Measurements from ENCODE around the gene WDFY1.

Gene WDFY1

DNA sequence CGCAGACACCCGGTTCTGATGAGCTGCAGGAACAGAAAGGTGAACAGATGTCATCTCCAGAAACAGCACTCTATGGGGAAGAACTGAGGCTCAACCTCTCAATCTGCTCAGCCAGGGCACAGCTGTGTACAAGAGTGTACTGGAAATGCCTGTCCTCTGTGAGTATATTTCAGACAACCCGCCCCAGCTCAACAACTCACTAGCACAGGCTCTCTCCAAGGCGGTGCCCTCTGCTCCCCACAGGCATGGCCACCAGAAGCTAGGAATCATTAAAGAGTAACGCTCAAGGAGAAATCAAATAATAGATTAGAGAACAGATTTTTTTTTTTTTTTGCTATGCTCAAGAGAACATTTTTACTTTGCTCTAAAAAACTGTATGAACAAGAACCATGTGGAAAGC is 43.8 kb downstream of the WDFY1 start:
- no peak for DNase-seq (ENCODE audit: low spot score)
- TF ChIP-seq, protein P1, sequence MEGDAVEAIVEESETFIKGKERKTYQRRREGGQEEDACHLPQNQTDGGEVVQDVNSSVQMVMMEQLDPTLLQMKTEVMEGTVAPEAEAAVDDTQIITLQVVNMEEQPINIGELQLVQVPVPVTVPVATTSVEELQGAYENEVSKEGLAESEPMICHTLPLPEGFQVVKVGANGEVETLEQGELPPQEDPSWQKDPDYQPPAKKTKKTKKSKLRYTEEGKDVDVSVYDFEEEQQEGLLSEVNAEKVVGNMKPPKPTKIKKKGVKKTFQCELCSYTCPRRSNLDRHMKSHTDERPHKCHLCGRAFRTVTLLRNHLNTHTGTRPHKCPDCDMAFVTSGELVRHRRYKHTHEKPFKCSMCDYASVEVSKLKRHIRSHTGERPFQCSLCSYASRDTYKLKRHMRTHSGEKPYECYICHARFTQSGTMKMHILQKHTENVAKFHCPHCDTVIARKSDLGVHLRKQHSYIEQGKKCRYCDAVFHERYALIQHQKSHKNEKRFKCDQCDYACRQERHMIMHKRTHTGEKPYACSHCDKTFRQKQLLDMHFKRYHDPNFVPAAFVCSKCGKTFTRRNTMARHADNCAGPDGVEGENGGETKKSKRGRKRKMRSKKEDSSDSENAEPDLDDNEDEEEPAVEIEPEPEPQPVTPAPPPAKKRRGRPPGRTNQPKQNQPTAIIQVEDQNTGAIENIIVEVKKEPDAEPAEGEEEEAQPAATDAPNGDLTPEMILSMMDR (IDR thresholded peaks at IDR 0.05; ENCODE audit: extremely low read depth, insufficient read depth, missing control alignments): no peak
- in situ Hi-C loops (cut with MboI; ENCODE audit: low pct_unique_long_range_greater_than_20kb, low sequenced_read_pairs, unreplicated experiment): no loop called here

DNA sequence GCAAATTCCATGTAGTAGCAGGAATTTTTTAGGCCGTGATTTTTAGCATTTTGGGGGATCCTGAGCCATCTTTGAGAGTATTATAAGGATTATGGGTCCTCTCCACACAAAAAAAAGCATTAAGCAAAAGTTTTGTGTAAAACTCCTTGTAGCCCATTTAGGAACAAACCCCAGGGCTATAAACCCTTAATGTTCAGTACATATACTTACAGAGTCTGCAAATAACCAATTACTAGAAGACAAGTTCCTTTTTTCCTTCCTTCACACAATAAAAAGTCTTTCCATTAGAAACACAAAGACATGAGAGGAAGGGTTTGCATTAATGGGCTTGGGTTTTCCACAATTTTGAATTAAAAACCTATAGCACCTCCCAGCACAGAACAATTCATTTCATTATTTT is 44.6 kb downstream of the WDFY1 start:
- TF ChIP-seq, protein P1 (IDR thresholded peaks at IDR 0.05; ENCODE audit: extremely low read depth, insufficient read depth, missing control alignments): no peak
- in situ Hi-C loops (cut with MboI; ENCODE audit: low pct_unique_long_range_greater_than_20kb, low sequenced_read_pairs, unreplicated experiment): no loop called here

DNA sequence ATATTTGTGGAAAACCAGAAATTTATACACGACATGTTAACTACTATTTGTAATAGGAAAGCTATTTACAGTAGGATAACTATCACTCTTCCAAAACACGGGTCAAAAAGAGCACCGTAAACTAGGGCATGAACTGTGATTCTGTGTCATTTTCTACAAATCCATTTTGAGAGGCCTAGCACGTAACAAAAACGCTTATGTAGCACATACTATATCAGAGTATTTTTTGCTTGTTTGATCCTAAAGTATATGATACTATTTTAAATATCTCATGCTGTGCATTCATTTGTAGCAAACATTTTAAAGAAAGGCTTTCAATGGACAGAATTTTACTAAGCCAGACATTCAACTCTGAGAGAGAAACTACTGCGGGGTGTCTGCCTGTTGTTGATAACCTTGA is 45.1 kb downstream of the WDFY1 start:
- in situ Hi-C loops (cut with MboI; ENCODE audit: low pct_unique_long_range_greater_than_20kb, low sequenced_read_pairs, unreplicated experiment): no loop called here
- TF ChIP-seq, protein P1 (IDR thresholded peaks at IDR 0.05; ENCODE audit: extremely low read depth, insufficient read depth, missing control alignments): no peak
- DNase-seq (ENCODE audit: low spot score): no peak

More for the DNA sequence above, 44.6 kb downstream of the WDFY1 start:
- no peak for DNase-seq (ENCODE audit: low spot score)

DNA sequence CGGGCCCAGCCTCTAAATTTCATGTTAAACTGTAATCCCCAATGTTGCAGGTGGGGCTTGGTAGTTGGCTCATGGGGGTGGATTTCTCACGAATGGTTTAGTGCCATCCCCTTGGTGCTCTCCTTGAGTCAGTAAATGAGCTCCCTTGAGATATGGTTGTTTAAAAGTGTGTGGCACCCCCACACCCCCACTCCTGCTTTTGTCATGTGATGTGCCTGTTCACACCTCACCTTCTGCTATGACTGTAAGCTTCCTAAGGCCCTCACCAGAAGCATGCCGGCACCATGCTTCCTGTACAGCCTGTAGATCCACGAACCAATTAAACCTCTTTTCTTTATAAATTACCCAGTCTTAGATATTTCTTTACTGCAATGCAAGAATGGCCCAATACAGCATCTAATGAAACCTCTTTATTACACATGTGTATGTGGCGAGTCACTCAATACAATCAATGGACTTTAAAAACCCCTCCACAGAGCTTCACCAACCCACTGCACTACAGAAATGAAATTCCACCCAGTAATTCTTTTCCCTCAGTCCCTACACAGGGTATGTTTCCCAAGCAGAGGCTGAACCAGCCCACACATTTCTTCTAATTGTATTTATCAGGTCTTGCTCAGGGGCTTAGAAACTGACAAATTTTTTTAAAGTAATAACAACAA is 47.3 kb downstream of the WDFY1 start:
- no peak for DNase-seq (ENCODE audit: low spot score)
- in situ Hi-C loops (cut with MboI; ENCODE audit: low pct_unique_long_range_greater_than_20kb, low sequenced_read_pairs, unreplicated experiment): no loop called here
- TF ChIP-seq, protein P1 (IDR thresholded peaks at IDR 0.05; ENCODE audit: extremely low read depth, insufficient read depth, missing control alignments): no peak

DNA sequence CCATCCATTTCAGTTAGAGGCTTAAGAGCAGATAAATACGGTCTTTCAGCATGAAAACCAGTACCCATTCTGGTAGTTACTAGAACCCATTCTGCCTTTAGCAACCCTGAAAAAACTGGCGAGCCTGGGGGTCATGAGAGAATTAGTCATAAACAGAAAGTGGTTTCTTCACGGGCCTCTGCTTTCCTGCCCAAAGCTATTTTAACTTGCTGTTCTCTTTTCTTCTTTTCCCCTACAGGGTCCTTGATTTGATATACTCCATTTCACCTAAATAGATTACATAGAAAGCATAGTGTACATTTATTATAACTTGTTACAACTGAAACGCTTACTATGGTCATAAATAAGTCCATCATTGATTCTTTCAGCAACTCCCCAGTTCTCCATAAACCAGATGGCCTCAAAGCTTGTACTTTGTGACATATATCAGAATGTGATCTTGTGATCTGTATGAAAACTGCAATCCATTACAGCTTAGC is 48.3 kb downstream of the WDFY1 start:
- TF ChIP-seq, protein P1 (IDR thresholded peaks at IDR 0.05; ENCODE audit: extremely low read depth, insufficient read depth, missing control alignments): no peak
- in situ Hi-C loops (cut with MboI; ENCODE audit: low pct_unique_long_range_greater_than_20kb, low sequenced_read_pairs, unreplicated experiment): no loop called here
- peak; percentile 51 for DNase-seq (ENCODE audit: low spot score)

DNA sequence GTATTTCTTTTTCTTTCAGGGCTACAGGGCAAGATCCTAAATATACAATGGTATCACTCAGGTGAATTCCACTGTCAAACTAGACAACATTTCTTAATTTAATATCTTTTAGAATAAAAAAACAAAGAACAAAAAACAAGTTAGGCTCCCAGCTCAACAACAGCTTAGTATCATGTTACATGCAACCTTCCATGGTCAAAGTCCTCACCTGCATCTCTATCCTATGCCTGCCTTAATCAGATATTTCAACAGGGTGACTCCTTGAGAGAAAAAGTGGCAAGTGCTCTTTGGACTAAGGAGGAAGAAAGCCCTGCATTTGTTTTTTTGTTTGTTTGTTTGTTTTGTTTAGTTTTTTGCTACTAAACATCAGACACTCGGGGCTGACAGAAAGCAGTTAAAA is 50.2 kb downstream of the WDFY1 start:
- in situ Hi-C loops (cut with MboI; ENCODE audit: low pct_unique_long_range_greater_than_20kb, low sequenced_read_pairs, unreplicated experiment): no loop called here
- TF ChIP-seq, protein P1 (IDR thresholded peaks at IDR 0.05; ENCODE audit: extremely low read depth, insufficient read depth, missing control alignments): no peak
- no peak for DNase-seq (ENCODE audit: low spot score)
